H1 (cell line): Measurements from ENCODE around the gene LARP1. TPM values are rescaled to one million over a fixed set of nuclear protein-coding genes. Genes with fewer than 3 reads are reported as not detected.

Experiments
- CTCF ChIA-PET: fragments of 300-600 bp; sonication (Branson Sonifier 250); formaldehyde crosslinking; loops from one replicate; lab custom pipeline; 2021; ENCODE audit not compliant: partially characterized antibody; lab: Charles Lee
- POLR2A ChIA-PET: fragments of 300-600 bp; sonication (Branson Sonifier 250); formaldehyde crosslinking; loops from one replicate; lab custom pipeline; 2021; ENCODE audit warnings: inconsistent platforms; ENCODE audit not compliant: partially characterized antibody; lab: Charles Lee
- DNase-seq, 2 experiments: peaks; one replicate each; pipeline versions ENCODE4 v3.0.0 to v3.0.0-alpha.2; 2010 to 2022; ENCODE audit warnings: low spot score in 2 of 2, low read depth in 1 of 2, mixed read lengths in 1 of 2
- FAIRE-seq: peaks from 2 replicates; lab custom pipeline; 2011; peaks lifted over from hg19 to GRCh38; lab: Jason Lieb, UNC
- H2AFZ ChIP-seq: 2 replicates; pipeline ENCODE4 v1.8.1; 2012; ENCODE audit warnings: low read length, inconsistent platforms
- H2AK5ac ChIP-seq: 2 replicates; pipeline ENCODE4 v1.6.1; 2013; ENCODE audit warnings: low read depth, low read length
- H2BK120ac ChIP-seq: replicated peaks from 2 replicates; pipeline ENCODE3; 2013; ENCODE audit warnings: low read depth, low read length, inconsistent platforms
- H2BK12ac ChIP-seq: 2 replicates; pipeline ENCODE4 v1.6.1; 2013; ENCODE audit warnings: low read depth, low read length
- H2BK15ac ChIP-seq: 2 replicates; pipeline ENCODE4 v1.6.1; 2013; ENCODE audit warnings: low read length
- H2BK20ac ChIP-seq: 2 replicates; pipeline ENCODE4 v1.6.1; 2013; ENCODE audit warnings: low read length
- H2BK5ac ChIP-seq: 2 replicates; pipeline ENCODE4 v1.6.1; 2013; ENCODE audit warnings: low read depth, low read length
- H3K14ac ChIP-seq: 2 replicates; pipeline ENCODE4 v1.6.1; 2013; ENCODE audit warnings: inconsistent platforms; ENCODE audit not compliant: insufficient read length
- H3K18ac ChIP-seq: 2 replicates; pipeline ENCODE4 v1.6.1; 2013; ENCODE audit warnings: low read length; ENCODE audit errors: extremely low read depth
- H3K23ac ChIP-seq: 2 replicates; pipeline ENCODE4 v1.6.1; 2013; ENCODE audit warnings: inconsistent platforms; ENCODE audit not compliant: insufficient read length
- H3K23me2 ChIP-seq: 2 replicates; pipeline ENCODE4 v1.6.1; 2013; ENCODE audit warnings: low read depth, low read length
- H3K27ac ChIP-seq: 2 replicates; pipeline ENCODE4 v1.6.1; 2011; ENCODE audit warnings: low read depth, low read length, inconsistent platforms
- H3K27me3 ChIP-seq, 4 experiments: replicated peaks in 1 of 4; 1 replicate in 1 of 4; 2 replicates in 3 of 4; pipeline versions ENCODE4 v1.6.1 to v1.8.1; 2011 to 2013; ENCODE audit warnings: low read length in 3 of 4, mild to moderate bottlenecking in 3 of 4, inconsistent platforms in 2 of 4, mixed read lengths in 2 of 4, moderate library complexity in 1 of 4; ENCODE audit not compliant: control insufficient read depth in 3 of 4, insufficient read depth in 3 of 4; ENCODE audit errors: extremely low read depth in 1 of 4
- H3K36me3 ChIP-seq, 4 experiments: 2 replicates each; pipeline versions ENCODE4 v1.6.1 to v1.8.1; 2011 to 2013; ENCODE audit warnings: mild to moderate bottlenecking in 4 of 4, low read length in 3 of 4, moderate library complexity in 2 of 4, control low read depth in 1 of 4, inconsistent platforms in 1 of 4; ENCODE audit not compliant: insufficient read depth in 4 of 4, control insufficient read depth in 2 of 4
- H3K4ac ChIP-seq: replicated peaks from 2 replicates; pipeline ENCODE3; 2013; ENCODE audit warnings: low read length, low read depth, mixed read lengths, inconsistent platforms; ENCODE audit not compliant: insufficient read length
- H3K4me1 ChIP-seq, 4 experiments: replicated peaks in 1 of 4; 1 replicate in 1 of 4; 2 replicates in 3 of 4; pipeline versions ENCODE4 v1.6.1 to v1.8.1; 2011 to 2013; ENCODE audit warnings: low read length in 3 of 4, inconsistent platforms in 2 of 4, mixed read lengths in 1 of 4; ENCODE audit not compliant: insufficient read depth in 4 of 4, control insufficient read depth in 3 of 4
- H3K4me2 ChIP-seq, 2 experiments: 2 replicates each; pipeline versions ENCODE4 v1.6.1 to v1.8.1; 2011 to 2013; ENCODE audit warnings: low read depth in 2 of 2, low read length in 2 of 2, control low read depth in 1 of 2, inconsistent platforms in 1 of 2, mild to moderate bottlenecking in 1 of 2; ENCODE audit not compliant: insufficient read depth in 1 of 2
- H3K4me3 ChIP-seq, 4 experiments: fragments of 200-600, 300-600 bp in 1 of 4; sonication (generic), shearing (Covaris generic), sonication (Bioruptor Twin) in 1 of 4; 2 replicates each; pipeline versions ENCODE4 v1.5.1 to v1.8.1; 2011 to 2016; ENCODE audit warnings: low read length in 4 of 4, low read depth in 3 of 4, control low read depth in 2 of 4, inconsistent platforms in 2 of 4, mild to moderate bottlenecking in 2 of 4, mixed read lengths in 1 of 4, moderate library complexity in 1 of 4; ENCODE audit not compliant: insufficient read depth in 2 of 4; ENCODE audit errors: extremely low read depth in 1 of 4
- H3K56ac ChIP-seq: replicated peaks from 2 replicates; pipeline ENCODE3; 2013; ENCODE audit warnings: low read depth, mild to moderate bottlenecking, mixed read lengths, low read length, inconsistent platforms; ENCODE audit not compliant: insufficient read length
- H3K79me1 ChIP-seq: 2 replicates; pipeline ENCODE4 v1.6.1; 2013; ENCODE audit warnings: low read depth, low read length, control low read depth
- H3K79me2 ChIP-seq, 2 experiments: 2 replicates each; pipeline versions ENCODE4 v1.6.1 to v1.8.1; 2012 to 2013; ENCODE audit warnings: low read length in 2 of 2, mild to moderate bottlenecking in 2 of 2, inconsistent platforms in 1 of 2; ENCODE audit not compliant: insufficient read depth in 2 of 2, control insufficient read depth in 1 of 2
- H3K9ac ChIP-seq, 4 experiments: replicated peaks in 1 of 4; 1 replicate in 1 of 4; 2 replicates in 3 of 4; pipeline versions ENCODE4 v1.6.1 to v1.8.1; 2011 to 2013; ENCODE audit warnings: low read depth in 3 of 4, low read length in 3 of 4, control low read depth in 2 of 4, mild to moderate bottlenecking in 2 of 4, moderate library complexity in 2 of 4, inconsistent platforms in 1 of 4; ENCODE audit errors: extremely low read depth in 1 of 4
- H3K9me3 ChIP-seq, 2 experiments: 2 replicates each; pipeline versions ENCODE4 v1.6.1 to v1.8.1; 2012 to 2013; ENCODE audit warnings: mild to moderate bottlenecking in 2 of 2, moderate library complexity in 2 of 2, control low read depth in 1 of 2, inconsistent platforms in 1 of 2, low read depth in 1 of 2, low read length in 1 of 2, mixed read lengths in 1 of 2; ENCODE audit not compliant: insufficient read depth in 2 of 2
- H4K20me1 ChIP-seq, 2 experiments: replicated peaks in 1 of 2; 2 replicates each; pipeline versions ENCODE3 to v1.8.1; 2011 to 2013; ENCODE audit warnings: inconsistent platforms in 2 of 2, low read length in 2 of 2, mild to moderate bottlenecking in 1 of 2; ENCODE audit not compliant: insufficient read depth in 2 of 2, control insufficient read depth in 1 of 2
- H4K5ac ChIP-seq: 2 replicates; pipeline ENCODE4 v1.6.1; 2013; ENCODE audit warnings: low read length, low read depth, mixed read lengths, inconsistent platforms; ENCODE audit not compliant: insufficient read length
- H4K8ac ChIP-seq: 2 replicates; pipeline ENCODE4 v1.8.0; 2013; ENCODE audit warnings: mild to moderate bottlenecking, moderate library complexity, low read length, inconsistent platforms; ENCODE audit not compliant: insufficient read depth; ENCODE audit errors: extremely low read depth
- H4K91ac ChIP-seq: replicated peaks from 2 replicates; pipeline ENCODE3; 2013; ENCODE audit warnings: low read length, mixed read lengths, inconsistent platforms; ENCODE audit not compliant: insufficient read length
- NRF1 ChIP-seq: IDR thresholded peaks from 2 replicates; pipeline ENCODE4 v1.6.1; 2011; ENCODE audit warnings: mild to moderate bottlenecking, low read depth, low read length, improper control_type of control experiment
- WGBS, 2 experiments: shearing (Covaris generic) in 1 of 2; methylation state at CpG; one replicate each; pipeline versions ENCODE4 v1.1.6 to v1.1.7; 2013 to 2015; ENCODE audit warnings: low lambda C conversion rate in 2 of 2, mixed read lengths in 2 of 2, inconsistent platforms in 1 of 2, low coverage in 1 of 2, missing lambda C conversion rate in 1 of 2; ENCODE audit not compliant: insufficient replicate concordance in 2 of 2, insufficient coverage in 1 of 2, insufficient read length in 1 of 2; ENCODE audit errors: extremely low coverage in 1 of 2, missing lambda C conversion rate in 1 of 2; 5-methylcytosine and 5-hydroxymethylcytosine counted together
- polyA plus RNA-seq, 7 experiments: library from polyadenylated mRNA; depleted of rRNA in 3 of 7; stranded (reverse) in 5 of 7; unstranded in 2 of 7; fragments of >200 nt in 5 of 7; fragments of 200-250 nt in 2 of 7; gene quantifications; 1 replicate in 5 of 7; 2 replicates in 1 of 7; 4 replicates in 1 of 7; pipeline versions ENCODE4 v1.2.1 to v1.2.3, GENCODE V29; 2011 to 2013; ENCODE audit warnings: missing spikeins in 2 of 7, mixed read lengths in 2 of 7
- total RNA-seq: library from RNA; stranded (reverse); fragmentation: NEBNext Ultra II Directional; extraction: Animal tissue kit (Norgen Biotek cat#: 25700); gene quantifications from 2 replicates; pipeline ENCODE4 v1.2.1, GENCODE V29; 2021
- TF ChIP-seq, protein P1 (sequence below): IDR thresholded peaks from 2 replicates; pipeline ENCODE4 v1.6.1; 2012; ENCODE audit warnings: low read length, inconsistent platforms

Gene LARP1
- total and polyA plus RNA-seq, 2 of the 8 experiments (the other 6 are each of a cell fraction or from before 2014, with no cell fraction given), result 106 to 422 TPM

GRCh38 chr5:154783774-154784460 lies 28.7 kb downstream of the LARP1 start:
- Histone ChIP-seq H3K9ac (no peak overlapping the region), H3K27ac (no peak overlapping the region), H2BK15ac (no peak overlapping the region), H2BK5ac (no peak overlapping the region), H2AFZ (no peak overlapping the region), H3K9me3 (no peaks in the 10 kb centered on the region), H2BK20ac (no peak overlapping the region), H4K5ac (no peak overlapping the region)
- TF ChIP-seq NRF1, result no peak
- TF ChIP-seq, protein P1, sequence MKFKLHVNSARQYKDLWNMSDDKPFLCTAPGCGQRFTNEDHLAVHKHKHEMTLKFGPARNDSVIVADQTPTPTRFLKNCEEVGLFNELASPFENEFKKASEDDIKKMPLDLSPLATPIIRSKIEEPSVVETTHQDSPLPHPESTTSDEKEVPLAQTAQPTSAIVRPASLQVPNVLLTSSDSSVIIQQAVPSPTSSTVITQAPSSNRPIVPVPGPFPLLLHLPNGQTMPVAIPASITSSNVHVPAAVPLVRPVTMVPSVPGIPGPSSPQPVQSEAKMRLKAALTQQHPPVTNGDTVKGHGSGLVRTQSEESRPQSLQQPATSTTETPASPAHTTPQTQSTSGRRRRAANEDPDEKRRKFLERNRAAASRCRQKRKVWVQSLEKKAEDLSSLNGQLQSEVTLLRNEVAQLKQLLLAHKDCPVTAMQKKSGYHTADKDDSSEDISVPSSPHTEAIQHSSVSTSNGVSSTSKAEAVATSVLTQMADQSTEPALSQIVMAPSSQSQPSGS, result no peak
- TF ChIP-seq, all 59 proteins: peak for 0
- Histone ChIP-seq H3K79me1 (peaks cover 36% of the 10 kb centered on the region), H4K8ac (no peak overlapping the region), H4K20me1 (peaks cover 54 to 61% of the 10 kb centered on the region in 2 experiments), H3K27me3 (no peaks in the 10 kb centered on the region), H3K4me2 (peak overlapping the region; percentile 38 to 41; a peak in 3 of 4 replicates), H3K23me2 (0 out of 2 replicates have a peak, but pooled peaks cover 2% of the 10 kb centered on the region), H3K56ac (no peak overlapping the region), H3K4ac (no peak overlapping the region), H4K91ac (no peak overlapping the region), H3K23ac (no peak overlapping the region), H3K4me3 (no peak overlapping the region), H3K36me3 (peaks cover 0 to 6% (median 0%) of the 10 kb centered on the region in 4 experiments; a peak in 1 of 8 replicates), H2BK12ac (no peak overlapping the region), H2AK5ac (no peak overlapping the region), H3K14ac (no peak overlapping the region), H3K79me2 (peaks cover 83 to 100% of the 10 kb centered on the region in 2 experiments), H3K18ac (no peak overlapping the region; the same call in 1 of the 2 replicates), H3K4me1 (peaks cover 16 to 39% (median 32%) of the 10 kb centered on the region in 4 experiments), H2BK120ac (no peak overlapping the region)
- WGBS, 2 experiments, result 90% methylated on average over 11 of the region's 11 CpGs; no CpG with 5 or more reads in 1 of the 2 experiments
- DNase-seq (no peak), FAIRE-seq (no peak)
- ChIA-PET POLR2A (interaction anchor here (0.5 to 20.6 kb wide), 5 partner anchors 20 to 99 kb away, joined by 3 to 307 read pairs (median 4); partner anchors contain the start of gene CNOT8), CTCF (interaction anchor here (0.8 to 5.1 kb wide), 6 partner anchors 9 to 137 kb away, joined by 3 to 27 read pairs (median 5); no protein-coding TSS in a partner anchor)
